ENCODE measurements around the gene LRRC74A. TPM values are rescaled to one million over a fixed set of nuclear protein-coding genes. Genes with fewer than 3 reads are reported as not detected.
A peak's percentile ranks its signal among the peaks of the same experiment; 100 is the strongest.

LRRC74A gene
- total and polyA plus RNA-seq, 9 of the 15 experiments (the other 6 are each of a cell fraction or from before 2014, with no cell fraction given), result not detected

- TF ChIP-seq ZNF780A (CRISPR knock-in tag; IDR thresholded peaks at IDR 0.05) (no peak), SPI1 (IDR thresholded peaks at IDR 0.05; ENCODE audit: borderline replicate concordance, low read depth, low read length) (peak; percentile 96)
- Histone ChIP-seq H3K79me2 (ENCODE audit: control insufficient read depth, insufficient read depth, low read length) (no peaks in the 10 kb centered on the region), H3K36me3 (ENCODE audit: control insufficient read depth, insufficient read depth, low read length) (no peaks in the 10 kb centered on the region), H3K9ac (ENCODE audit: insufficient read depth in 1 of 2, low read depth in 2 of 2, low read length in 2 of 2) (no peak overlapping the region), H2AFZ (ENCODE audit: low read depth, low read length) (no peak overlapping the region), H4K20me1 (replicated peaks; ENCODE audit: control insufficient read depth, insufficient read depth, low read length) (no peaks in the 10 kb centered on the region), H3K4me1 (replicated peaks in 1 of 2; ENCODE audit: control insufficient read depth in 2 of 2, insufficient read depth in 2 of 2, low read length in 2 of 2) (no peaks in the 10 kb centered on the region; a peak in 1 of 5 replicates), H3K9me1 (ENCODE audit: control insufficient read depth, insufficient read depth, low read length) (no peaks in the 10 kb centered on the region), H3K9me3 (replicated peaks; ENCODE audit: control insufficient read depth, insufficient read depth, low read depth, low read length) (no peaks in the 10 kb centered on the region), H3K27me3 (ENCODE audit: control insufficient read depth in 2 of 2, insufficient read depth in 2 of 2, low read length in 2 of 2) (peaks cover 8 to 32% of the 10 kb centered on the region in 2 experiments; a peak in 4 of 5 replicates), H3K27ac (ENCODE audit: extremely low read depth, low read depth, low read length) (no peak overlapping the region), H3K4me2 (ENCODE audit: insufficient read depth, low read length) (no peak overlapping the region), H3K4me3 (no peak overlapping the region)
- DNase-seq (ENCODE audit: extremely low read depth in 1 of 4, low spot score in 3 of 4) (no peak), FAIRE-seq (no peak), ATAC-seq (no peak)
- no TSS peak for BruUV-seq (replicated peaks)
- 4% methylated on average over 8 of the region's 14 CpGs for WGBS (ENCODE audit: insufficient coverage, low coverage, missing lambda C conversion rate)
- ChIA-PET POLR2A (interaction anchor here (0.7 to 1.2 kb wide), 2 partner anchors 8 to 141 kb away, joined by 3 to 5 read pairs; no protein-coding TSS in a partner anchor), CTCF (ENCODE audit: low intra/inter-chr PET ratio) (no interaction called here)
- intact Hi-C loops (cut with micrococcal nuclease) (no loop called here), in situ Hi-C loops (cut with MboI) (no loop called here)
These were observed 78.7 kb downstream of the LRRC74A start for GRCh38 chr14:76904740-76905569.

- Histone ChIP-seq H2AFZ (ENCODE audit: low read depth, low read length) (no peak overlapping the region), H3K27me3 (ENCODE audit: control insufficient read depth in 2 of 2, insufficient read depth in 2 of 2, low read length in 2 of 2) (peaks cover 2 to 14% of the 10 kb centered on the region in 2 experiments; a peak in 4 of 5 replicates), H3K4me2 (ENCODE audit: insufficient read depth, low read length) (no peak overlapping the region; the same call in 1 of the 2 replicates), H3K9me3 (replicated peaks; ENCODE audit: control insufficient read depth, insufficient read depth, low read depth, low read length) (no peaks in the 10 kb centered on the region), H3K4me1 (replicated peaks in 1 of 2; ENCODE audit: control insufficient read depth in 2 of 2, insufficient read depth in 2 of 2, low read length in 2 of 2) (peaks cover 0 to 6% of the 10 kb centered on the region in 2 experiments; a peak in 1 of 5 replicates), H3K9me1 (ENCODE audit: control insufficient read depth, insufficient read depth, low read length) (no peaks in the 10 kb centered on the region), H3K36me3 (ENCODE audit: control insufficient read depth, insufficient read depth, low read length) (no peaks in the 10 kb centered on the region), H3K9ac (ENCODE audit: insufficient read depth in 1 of 2, low read depth in 2 of 2, low read length in 2 of 2) (no peak overlapping the region; a peak in 1 of 4 replicates), H3K4me3 (no peak overlapping the region), H3K79me2 (ENCODE audit: control insufficient read depth, insufficient read depth, low read length) (no peaks in the 10 kb centered on the region), H4K20me1 (replicated peaks; ENCODE audit: control insufficient read depth, insufficient read depth, low read length) (no peaks in the 10 kb centered on the region), H3K27ac (ENCODE audit: extremely low read depth, low read depth, low read length) (no peak overlapping the region)
- in situ Hi-C loops (cut with MboI), result no loop called here
- intact Hi-C loops (cut with micrococcal nuclease), result no loop called here
- no peak for ATAC-seq
- POLR2A ChIA-PET, result no interaction called here
- no TSS peak for BruUV-seq (replicated peaks)
- TF ChIP-seq HNRNPLL (IDR thresholded peaks at IDR 0.05; ENCODE audit: low read depth, low read length, poor library complexity, severe bottlenecking) (no peak), ZNF253 (CRISPR knock-in tag; conservative IDR thresholded peaks at IDR 0.05) (no peak), ZNF75A (CRISPR knock-in tag; IDR thresholded peaks at IDR 0.05) (no peak), MAX (CRISPR knock-in tag; IDR thresholded peaks at IDR 0.05) (peak; percentile 38; the same call in 1 of the 2 replicates)
- no peak for DNase-seq (ENCODE audit: extremely low read depth in 1 of 4, low spot score in 3 of 4)
- FAIRE-seq, result no peak
- CTCF ChIA-PET (ENCODE audit: low intra/inter-chr PET ratio), result interaction anchor here (0.5 kb wide), 1 partner anchor 103 kb away, joined by 3 read pairs; no protein-coding TSS in a partner anchor
- WGBS (ENCODE audit: insufficient coverage, low coverage, missing lambda C conversion rate), result 0% methylated on average over 3 of the region's 3 CpGs
These were observed 82.6 kb downstream of the LRRC74A start for GRCh38 chr14:76908834-76909233.

Data from K562 (cell line).